K562 (cell line): ENCODE data around the gene UBA3. TPM values are rescaled to one million over a fixed set of nuclear protein-coding genes. Genes with fewer than 3 reads are reported as not detected.

Experiments
- ATAC-seq: fragments of 200-7000 bp; cut with Tn5 transposase; 3 replicates; pipeline ENCODE4 v1.9.1; 2020; ENCODE audit warnings: moderate library complexity
- BruUV-seq: library from RNA; stranded (reverse); fragments of 400-500 nt; replicated peaks from 2 replicates; lab custom pipeline; 2021; lab: Mats Ljungman, UMichigan
- CTCF ChIA-PET: fragments of 300-600 bp; formaldehyde crosslinking; extraction: SDS; loops from one replicate; lab custom pipeline; 2021; ENCODE audit warnings: low intra/inter-chr PET ratio; lab: Yijun Ruan, JAX
- POLR2A ChIA-PET: fragments of 300-600, 350-650 bp; sonication (Branson Sonifier 250); formaldehyde crosslinking; extraction: SDS; loops from one replicate; lab custom pipeline; 2021; ENCODE audit warnings: antibody characterized with exemption, inconsistent platforms; lab: Yijun Ruan, JAX
- DNase-seq, 4 experiments: peaks; one replicate each; pipeline versions ENCODE4 v3.0.0 to v3.0.0-alpha.2; 2011 to 2018; ENCODE audit warnings: low spot score in 3 of 4, mixed read lengths in 3 of 4; ENCODE audit errors: extremely low read depth in 1 of 4
- FAIRE-seq: peaks from 2 replicates; lab custom pipeline; 2011; peaks lifted over from hg19 to GRCh38; lab: Jason Lieb, UNC
- H2AFZ ChIP-seq: 2 replicates; pipeline ENCODE4 v1.6.0; 2011; ENCODE audit warnings: low read depth, low read length, control low read depth, inconsistent platforms
- H3K27ac ChIP-seq: fragments of 200-600 bp; 3 replicates; pipeline ENCODE4 v1.8.0; 2011; ENCODE audit warnings: low read depth, mild to moderate bottlenecking, control low read depth, inconsistent platforms, low read length, moderate library complexity, mixed read lengths; ENCODE audit errors: extremely low read depth
- H3K27me3 ChIP-seq, 2 experiments: fragments of 300-600 bp in 1 of 2; 2 replicates in 1 of 2; 3 replicates in 1 of 2; pipeline versions ENCODE4 v1.6.0 to v1.8.0; 2011; ENCODE audit warnings: inconsistent platforms in 2 of 2, low read length in 2 of 2, mild to moderate bottlenecking in 1 of 2, mixed read lengths in 1 of 2, moderate library complexity in 1 of 2; ENCODE audit not compliant: control insufficient read depth in 2 of 2, insufficient read depth in 2 of 2
- H3K36me3 ChIP-seq: fragments of 300-600 bp; 3 replicates; pipeline ENCODE4 v1.8.0; 2011; ENCODE audit warnings: mild to moderate bottlenecking, low read length, inconsistent platforms; ENCODE audit not compliant: control insufficient read depth, insufficient read depth
- H3K4me1 ChIP-seq, 2 experiments: fragments of 200-600 bp in 1 of 2; replicated peaks in 1 of 2; 2 replicates in 1 of 2; 3 replicates in 1 of 2; pipeline versions ENCODE4 v1.5.1 to v1.8.0; 2011; ENCODE audit warnings: inconsistent platforms in 2 of 2, low read length in 2 of 2, mild to moderate bottlenecking in 1 of 2, mixed read lengths in 1 of 2, moderate library complexity in 1 of 2; ENCODE audit not compliant: control insufficient read depth in 2 of 2, insufficient read depth in 2 of 2
- H3K4me2 ChIP-seq: 2 replicates; pipeline ENCODE4 v1.6.1; 2011; ENCODE audit warnings: low read length, control low read depth, inconsistent platforms, mixed read lengths; ENCODE audit not compliant: insufficient read depth
- H3K4me3 ChIP-seq: fragments of 200-600 bp; sonication (generic), shearing (Covaris generic); 2 replicates; pipeline ENCODE4 v1.5.1; 2016; ENCODE audit warnings: control low read depth, inconsistent platforms
- H3K79me2 ChIP-seq: fragments of 200-600 bp; 3 replicates; pipeline ENCODE4 v1.8.0; 2011; ENCODE audit warnings: low read length, inconsistent platforms; ENCODE audit not compliant: control insufficient read depth, insufficient read depth
- H3K9ac ChIP-seq, 2 experiments: 2 replicates each; pipeline versions ENCODE4 v1.6.0 to v1.6.1; 2011; ENCODE audit warnings: low read depth in 2 of 2, low read length in 2 of 2, control low read depth in 1 of 2, inconsistent platforms in 1 of 2, mild to moderate bottlenecking in 1 of 2, mixed read lengths in 1 of 2; ENCODE audit not compliant: insufficient read depth in 1 of 2
- H3K9me1 ChIP-seq: one replicate; pipeline ENCODE4 v1.6.0; 2011; ENCODE audit warnings: inconsistent platforms, mild to moderate bottlenecking, low read length, moderate library complexity; ENCODE audit not compliant: control insufficient read depth, insufficient read depth
- H3K9me3 ChIP-seq: replicated peaks from 2 replicates; pipeline ENCODE4 v1.5.1; 2011; ENCODE audit warnings: low read depth, low read length, inconsistent platforms; ENCODE audit not compliant: control insufficient read depth, insufficient read depth
- H4K20me1 ChIP-seq: replicated peaks from 2 replicates; pipeline ENCODE4 v1.6.1; 2011; ENCODE audit warnings: low read length, inconsistent platforms, mixed read lengths; ENCODE audit not compliant: control insufficient read depth, insufficient read depth
- ARNT ChIP-seq, 2 experiments: fragments of 450-650 bp; IDR thresholded peaks; 2 replicates each; pipeline ENCODE4 v1.6.1; 2016; ENCODE audit warnings: mild to moderate bottlenecking in 1 of 2
- CHD4 ChIP-seq: fragments of 200-600 bp; sonication (generic); IDR thresholded peaks from 3 replicates; pipeline ENCODE4 v1.6.1; 2012; ENCODE audit warnings: low read depth, mild to moderate bottlenecking, mixed read lengths, low read length, inconsistent platforms; ENCODE audit not compliant: insufficient read depth, insufficient replicate concordance, poor library complexity, severe bottlenecking
- ILF3 ChIP-seq: fragments of 450-650 bp; IDR thresholded peaks from 2 replicates; pipeline ENCODE4 v1.6.1; 2018; ENCODE audit warnings: antibody characterized with exemption, mild to moderate bottlenecking, moderate library complexity, borderline replicate concordance
- MAFG ChIP-seq: fragments of 450-650 bp; conservative IDR thresholded peaks from 2 replicates; pipeline ENCODE4 v1.6.1; 2016; ENCODE audit warnings: missing genetic modification characterization, missing compliant biosample characterization
- RBM25 ChIP-seq: fragments of 200-400 bp; formaldehyde crosslinking; IDR thresholded peaks from 2 replicates; pipeline ENCODE4 v1.6.1; 2018; ENCODE audit warnings: low read length, low read depth, moderate library complexity; ENCODE audit not compliant: severe bottlenecking
- TBP ChIP-seq: optimal IDR thresholded peaks from 2 replicates; pipeline ENCODE3; 2011; ENCODE audit warnings: low read depth, low read length, improper control_type of control experiment
- TEAD4 ChIP-seq, 2 experiments: sonication (generic) in 1 of 2; formaldehyde crosslinking in 1 of 2; IDR thresholded peaks; 2 replicates each; pipeline versions ENCODE4 v1.6.1 to v1.8.0; 2012 to 2022; ENCODE audit warnings: borderline replicate concordance in 1 of 2, inconsistent platforms in 1 of 2, low read length in 1 of 2, mild to moderate bottlenecking in 1 of 2, missing genetic modification reagents in 1 of 2
- TGIF2 ChIP-seq: sonication (generic); formaldehyde crosslinking; IDR thresholded peaks from 2 replicates; pipeline ENCODE4 v1.8.1; 2022; ENCODE audit warnings: mild to moderate bottlenecking, missing genetic modification reagents, moderate library complexity
- ZNF644 ChIP-seq: fragments of 200-800 bp; sonication (Bioruptor generic); IDR thresholded peaks from 2 replicates; pipeline ENCODE4 v1.6.1; 2016; ENCODE audit warnings: low read depth, missing genetic modification characterization, missing compliant biosample characterization
- WGBS: fragments of 100-300 bp; shearing (Covaris generic); methylation state at CpG from one replicate; pipeline ENCODE4 v1.1.6; 2016; ENCODE audit warnings: low coverage, mixed read lengths; ENCODE audit not compliant: insufficient coverage; ENCODE audit errors: missing lambda C conversion rate; 5-methylcytosine and 5-hydroxymethylcytosine counted together
- in situ Hi-C: fragments of 300-500 bp; cut with MboI; formaldehyde crosslinking; loops from 4 replicates; pipeline ENCODE4 v1.15.0; 2018; ENCODE audit warnings: inconsistent platforms, mixed read lengths
- intact Hi-C: fragments of 100-400 bp; cut with micrococcal nuclease; formaldehyde crosslinking; loops from 2 replicates; pipeline ENCODE4 v1.14.2; 2022
- polyA plus RNA-seq, 8 experiments: library from polyadenylated mRNA; depleted of rRNA in 4 of 8; stranded (reverse) in 5 of 8; unstranded in 3 of 8; fragments of >200 nt; fragmentation: Nextera tagmentation in 2 of 8; fragmentation: Illumina TruSeq in 1 of 8; extraction: Ambion mirVana in 2 of 8; extraction: Trizol in 1 of 8; gene quantifications; 2 replicates each; pipeline versions ENCODE4 v1.2.1 to v1.2.3, GENCODE V29; 2011 to 2014; ENCODE audit warnings: inconsistent platforms in 1 of 8, missing spikeins in 1 of 8
- total RNA-seq, 7 experiments: library from RNA; depleted of rRNA in 6 of 7; stranded (reverse); fragments of >200 nt in 6 of 7; fragmentation: Illumina TruSeq in 2 of 7; extraction: Trizol in 2 of 7; gene quantifications; 2 replicates each; pipeline versions ENCODE4 v1.2.1 to v1.2.3, GENCODE V29; 2011 to 2021; ENCODE audit warnings: low replicate concordance in 1 of 7
- TF ChIP-seq, protein P1 (sequence below): fragments of 200-800 bp; sonication (Bioruptor generic); IDR thresholded peaks from 2 replicates; pipeline ENCODE4 v1.6.1; 2017; ENCODE audit warnings: missing genetic modification characterization, missing compliant biosample characterization
- TF ChIP-seq, protein P2 (sequence below), 2 experiments: fragments of 450-650 bp in 1 of 2; sonication (generic) in 1 of 2; formaldehyde crosslinking in 1 of 2; IDR thresholded peaks in 1 of 2; conservative IDR thresholded peaks in 1 of 2; 2 replicates each; pipeline versions ENCODE4 v1.6.1 to v1.8.1; 2016 to 2023; ENCODE audit warnings: mild to moderate bottlenecking in 2 of 2, moderate library complexity in 2 of 2, inconsistent platforms in 1 of 2, missing genetic modification reagents in 1 of 2

UBA3 gene
- total and polyA plus RNA-seq, 9 of the 15 experiments (the other 6 are each of a cell fraction or from before 2014, with no cell fraction given): 23.2 to 80.0 (median 38.6) TPM

DNA sequence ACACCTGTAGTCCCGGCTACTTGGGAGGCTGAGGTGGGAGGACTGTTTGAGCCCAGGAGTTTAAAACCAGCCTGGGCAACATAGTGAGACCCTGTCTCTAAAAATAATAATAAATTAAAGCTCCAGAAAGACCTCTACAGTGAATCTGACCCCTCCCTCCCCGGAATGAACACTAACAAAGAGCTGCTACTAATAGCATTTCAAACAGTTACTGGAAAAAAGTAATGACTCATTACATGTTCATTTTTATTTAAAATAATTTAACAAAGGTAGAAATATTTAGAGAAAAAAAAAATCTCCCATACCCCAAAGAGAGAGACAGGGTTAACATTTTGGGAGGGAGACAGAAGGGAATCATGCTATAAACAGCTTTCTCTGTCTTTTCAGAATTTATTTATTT lies 2.2 kb upstream of the UBA3 start:
- 42% methylated on average over 1 of the region's 2 CpGs for WGBS
- Histone ChIP-seq H4K20me1 (no peaks in the 10 kb centered on the region), H3K27ac (no peak overlapping the region), H3K36me3 (no peaks in the 10 kb centered on the region), H3K4me3 (no peak overlapping the region), H3K79me2 (peaks cover 42% of the 10 kb centered on the region), H3K9me1 (no peaks in the 10 kb centered on the region), H3K9ac (no peak overlapping the region), H3K9me3 (no peaks in the 10 kb centered on the region), H3K4me1 (peaks cover 9 to 36% of the 10 kb centered on the region in 2 experiments), H2AFZ (no peak overlapping the region), H3K27me3 (no peaks in the 10 kb centered on the region), H3K4me2 (no peak overlapping the region)
- intact Hi-C loops (no loop called here), in situ Hi-C loops (no loop called here)
- DNase-seq (no peak), FAIRE-seq (no peak), ATAC-seq (no peak)
- CTCF ChIA-PET: no interaction called here
- no peak for TF ChIP-seq TGIF2
- TF ChIP-seq, protein P1, sequence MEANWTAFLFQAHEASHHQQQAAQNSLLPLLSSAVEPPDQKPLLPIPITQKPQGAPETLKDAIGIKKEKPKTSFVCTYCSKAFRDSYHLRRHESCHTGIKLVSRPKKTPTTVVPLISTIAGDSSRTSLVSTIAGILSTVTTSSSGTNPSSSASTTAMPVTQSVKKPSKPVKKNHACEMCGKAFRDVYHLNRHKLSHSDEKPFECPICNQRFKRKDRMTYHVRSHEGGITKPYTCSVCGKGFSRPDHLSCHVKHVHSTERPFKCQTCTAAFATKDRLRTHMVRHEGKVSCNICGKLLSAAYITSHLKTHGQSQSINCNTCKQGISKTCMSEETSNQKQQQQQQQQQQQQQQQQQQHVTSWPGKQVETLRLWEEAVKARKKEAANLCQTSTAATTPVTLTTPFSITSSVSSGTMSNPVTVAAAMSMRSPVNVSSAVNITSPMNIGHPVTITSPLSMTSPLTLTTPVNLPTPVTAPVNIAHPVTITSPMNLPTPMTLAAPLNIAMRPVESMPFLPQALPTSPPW (CRISPR knock-in tag): 0 out of 2 replicates have a peak, but pooled peaks have one; percentile 13
- BruUV-seq: no TSS peak
- POLR2A ChIA-PET: interaction anchor here (0.7 kb wide), 1 partner anchor 44 kb away, joined by 3 read pairs; no protein-coding TSS in a partner anchor

DNA sequence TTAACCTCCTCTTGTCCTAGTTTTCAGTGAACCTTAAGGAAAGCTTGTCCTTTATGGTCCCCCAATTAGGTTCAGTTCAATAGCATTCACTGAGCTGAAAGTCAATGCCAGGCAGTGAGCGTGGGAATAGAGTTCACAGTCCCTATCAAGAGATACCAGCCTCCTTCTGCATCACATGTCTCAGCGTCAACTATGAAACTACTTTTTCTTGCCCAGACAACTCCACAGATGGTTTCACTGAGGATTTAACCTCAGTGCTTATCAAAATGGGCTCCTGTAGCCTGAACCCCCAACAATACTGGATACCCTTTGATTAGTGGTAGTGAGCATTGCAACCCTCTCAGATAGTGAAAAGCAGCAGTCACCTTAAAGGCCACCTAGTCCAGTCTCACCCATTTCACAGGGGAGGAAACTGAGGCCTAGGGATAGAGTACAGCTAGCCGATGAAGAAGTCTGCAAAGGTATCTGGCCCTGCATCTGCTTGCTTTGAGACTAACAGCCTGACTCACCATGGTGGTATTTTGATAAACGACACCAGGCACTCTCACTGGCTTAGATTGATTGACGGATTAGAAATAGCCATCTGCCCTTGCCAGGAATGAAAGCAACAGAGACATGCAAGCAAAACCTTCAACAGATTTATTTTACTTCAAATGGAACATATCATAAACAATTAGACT lies 1.6 kb upstream of the UBA3 start:
- intact Hi-C loops (no loop called here), in situ Hi-C loops (no loop called here)
- peak overlapping the region; percentile 58; the same call in 1 of the 2 replicates for H2AFZ ChIP-seq
- no peaks in the 10 kb centered on the region for H3K9me1 ChIP-seq
- no peaks in the 10 kb centered on the region for H3K27me3 ChIP-seq
- H3K27ac ChIP-seq: no peak overlapping the region
- FAIRE-seq (peak; percentile 67), DNase-seq (peak; percentile 11 to 40 (median 17)), ATAC-seq (no peak)
- BruUV-seq: no TSS peak
- H3K9me3 ChIP-seq: no peaks in the 10 kb centered on the region
- 29% methylated on average over 5 of the region's 5 CpGs for WGBS
- H3K9ac ChIP-seq: no peak overlapping the region
- peaks cover 45% of the 10 kb centered on the region for H3K79me2 ChIP-seq
- no peaks in the 10 kb centered on the region for H4K20me1 ChIP-seq
- no peak overlapping the region for H3K4me3 ChIP-seq
- H3K4me2 ChIP-seq: no peak overlapping the region
- ChIA-PET CTCF (no interaction called here), POLR2A (no interaction called here)
- H3K4me1 ChIP-seq: peaks cover 9 to 36% of the 10 kb centered on the region in 2 experiments
- no peaks in the 10 kb centered on the region for H3K36me3 ChIP-seq
- peak; percentile 95 for TF ChIP-seq RBM25
- no peak for TF ChIP-seq ARNT (IDR thresholded peaks at IDR 0.05)
- no peak for TF ChIP-seq TBP
- TF ChIP-seq MAFG: no peak
- TF ChIP-seq, protein P2, sequence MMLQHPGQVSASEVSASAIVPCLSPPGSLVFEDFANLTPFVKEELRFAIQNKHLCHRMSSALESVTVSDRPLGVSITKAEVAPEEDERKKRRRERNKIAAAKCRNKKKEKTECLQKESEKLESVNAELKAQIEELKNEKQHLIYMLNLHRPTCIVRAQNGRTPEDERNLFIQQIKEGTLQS (IDR thresholded peaks at IDR 0.05): peak; percentile 39; the same call in 1 of the 2 replicates
- TF ChIP-seq, protein P2 (CRISPR knock-in tag; conservative IDR thresholded peaks at IDR 0.05): no peak
- peak; percentile 79 for TF ChIP-seq TEAD4 (IDR thresholded peaks at IDR 0.05; ENCODE audit: low read length)
- no peak for TF ChIP-seq TEAD4 (CRISPR knock-in tag; IDR thresholded peaks at IDR 0.05; ENCODE audit: borderline replicate concordance)
- peak; percentile 35 for TF ChIP-seq CHD4
- no peak for TF ChIP-seq ILF3
- TF ChIP-seq ZNF644 (tag): no peak
